ENCODE data around the gene PPP2R5B.

Gene PPP2R5B

DNA sequence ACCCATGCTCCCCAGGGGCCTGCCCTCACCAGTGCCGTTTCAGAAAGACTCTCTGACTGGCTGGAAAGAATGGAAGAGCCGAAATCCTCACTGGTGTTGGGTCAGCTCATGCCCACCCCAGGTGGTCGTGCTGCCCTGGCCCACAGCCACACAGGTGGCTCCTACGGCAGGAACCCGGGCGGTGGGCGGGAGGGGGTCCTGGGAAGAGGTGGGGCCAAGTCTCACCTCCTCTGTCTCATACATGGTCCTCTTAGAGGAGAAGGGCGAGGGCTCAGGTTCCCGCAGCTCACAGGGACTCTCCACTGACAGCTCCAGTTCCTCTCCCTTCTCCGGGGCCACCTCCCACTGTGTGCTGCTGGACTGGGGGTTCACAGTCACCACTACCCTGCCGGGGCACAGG, 15.7 kb upstream of the PPP2R5B start:
- no peak for DNase-seq (ENCODE audit: low spot score)

DNA sequence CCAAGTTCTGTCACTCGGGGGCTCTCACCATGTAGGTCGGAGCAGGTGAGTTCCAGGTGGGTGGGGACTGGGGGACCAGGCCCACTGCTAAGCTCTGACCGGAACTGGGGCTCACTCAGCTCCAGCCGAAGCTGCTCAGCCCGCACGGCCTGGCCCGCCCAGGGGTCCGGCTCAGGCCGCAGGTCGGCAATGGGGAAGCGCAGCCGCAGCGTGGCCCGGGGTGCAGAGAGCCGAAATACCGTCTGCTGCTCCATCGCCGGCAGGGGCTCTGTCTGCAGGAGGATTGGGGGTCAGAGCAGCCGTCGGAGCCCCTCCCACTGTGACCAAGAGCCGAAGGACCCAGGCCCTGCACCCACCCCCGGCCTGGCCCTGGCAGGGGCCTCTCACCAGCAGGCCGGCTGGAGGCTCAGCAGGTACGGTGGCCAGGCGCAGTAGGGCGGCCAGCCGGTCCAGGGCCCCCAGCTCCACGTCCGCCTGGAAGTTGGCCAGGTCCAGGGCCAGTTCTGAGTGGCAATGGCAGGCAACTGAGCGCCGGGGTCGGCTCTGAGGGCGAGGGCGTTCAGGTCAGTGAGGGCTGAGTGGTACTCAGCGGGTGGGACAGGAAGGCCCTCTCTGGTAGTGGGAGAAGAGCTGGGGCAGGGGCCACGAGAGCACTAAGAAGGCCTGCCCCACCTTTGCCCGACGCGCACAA, 14.7 kb upstream of the PPP2R5B start:
- DNase-seq (ENCODE audit: low spot score), result no peak

DNA sequence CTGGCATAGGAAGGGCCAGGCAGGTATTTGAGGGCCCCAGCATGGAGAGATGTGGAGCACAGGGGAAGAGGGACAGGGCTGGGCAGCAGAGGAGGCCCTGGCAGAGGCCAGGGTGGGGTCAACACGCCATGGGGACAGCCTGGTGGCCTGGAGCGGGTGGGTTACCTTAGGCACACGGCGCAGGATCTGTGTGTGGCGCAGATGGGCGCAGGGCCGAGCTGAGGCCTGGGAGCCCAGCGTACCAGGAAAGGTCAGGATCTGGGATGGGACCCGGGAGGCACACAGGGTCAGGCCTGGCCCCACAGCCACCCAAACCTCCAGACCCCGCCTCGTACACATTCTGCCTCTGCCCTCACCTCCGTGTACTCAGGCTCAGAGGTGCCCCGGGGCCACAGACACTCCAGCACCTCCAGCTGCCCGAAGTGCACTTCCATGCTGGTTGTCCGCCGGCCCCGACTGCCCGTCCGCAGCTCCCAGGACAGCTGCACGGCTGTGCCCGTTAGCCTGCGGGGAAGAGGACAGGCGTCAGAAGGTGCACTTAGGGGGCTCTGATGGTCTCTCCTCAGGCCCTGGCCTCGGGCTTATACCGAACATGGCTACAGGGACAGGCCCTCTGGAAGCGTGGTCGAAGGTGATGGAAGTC, 13.9 kb upstream of the PPP2R5B start:
- DNase-seq (ENCODE audit: low spot score), result no peak

DNA sequence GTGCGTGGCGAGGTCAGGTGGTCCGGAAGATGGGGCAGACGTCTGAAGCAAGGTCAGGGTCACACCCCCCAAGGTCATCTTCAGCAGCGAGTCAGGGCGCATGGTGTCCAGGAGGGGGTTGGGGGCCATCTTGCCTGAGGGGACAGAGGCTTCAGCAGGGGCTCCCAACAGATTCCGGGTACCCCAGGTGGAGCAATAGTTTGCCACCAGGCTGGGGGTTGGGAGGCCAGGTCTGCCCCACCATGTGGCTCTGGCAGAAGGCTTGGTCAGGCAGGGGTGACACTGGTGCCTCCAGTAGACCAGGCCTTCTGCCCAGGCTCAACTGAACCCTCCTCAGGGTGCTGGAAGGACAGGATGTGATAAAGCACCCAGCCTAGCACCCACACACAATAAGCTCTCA, 13.3 kb upstream of the PPP2R5B start:
- no peak for DNase-seq (ENCODE audit: low spot score)

DNA sequence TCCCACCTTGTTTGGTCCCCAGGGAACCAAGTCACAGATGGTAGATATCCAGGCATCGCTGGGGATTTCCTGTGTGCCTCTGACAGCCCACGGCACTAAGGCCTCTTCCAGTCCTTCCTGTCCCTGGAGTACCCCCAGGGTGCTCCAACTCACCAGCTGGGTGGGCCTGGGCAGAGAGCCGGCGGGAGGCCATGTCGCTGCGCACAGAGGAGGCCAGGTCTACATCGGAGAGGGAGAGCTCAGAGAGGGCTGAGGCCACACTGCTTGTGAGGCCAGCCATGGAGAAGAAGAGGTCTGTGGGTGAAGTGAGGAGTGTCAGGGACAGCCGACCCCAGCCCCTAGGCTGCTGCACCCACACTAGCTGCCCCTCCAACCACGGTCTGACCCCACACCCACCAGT, 12.8 kb upstream of the PPP2R5B start:
- DNase-seq (ENCODE audit: low spot score), result no peak

DNA sequence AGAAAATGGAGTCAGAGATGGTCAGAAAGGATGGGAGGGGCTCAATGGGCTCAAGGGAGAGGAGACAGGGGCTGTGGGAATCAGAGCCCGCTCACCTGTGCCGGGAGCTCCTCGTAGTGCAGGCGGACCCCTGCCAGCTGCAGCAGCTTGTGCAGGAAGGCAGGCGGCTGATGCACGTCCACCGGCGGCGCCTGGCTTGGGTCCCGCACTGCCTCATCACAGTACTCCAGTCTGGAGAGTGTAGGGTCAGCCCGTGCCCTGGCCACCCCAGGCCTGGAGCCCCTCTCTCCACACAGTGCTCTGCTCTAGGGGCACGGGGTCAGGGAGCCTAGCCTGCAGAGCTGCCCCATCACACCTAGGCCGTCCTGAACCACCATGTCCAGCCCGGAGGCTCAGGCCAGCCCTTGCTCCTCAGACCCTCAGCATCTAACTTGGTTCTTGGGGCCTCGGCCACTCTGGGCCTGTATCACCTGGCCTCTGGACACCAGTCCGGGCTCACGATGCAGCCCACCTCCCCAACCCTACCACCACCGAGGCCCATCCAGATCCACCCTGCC, 11.2 kb upstream of the PPP2R5B start:
- DNase-seq (ENCODE audit: low spot score), result no peak

DNA sequence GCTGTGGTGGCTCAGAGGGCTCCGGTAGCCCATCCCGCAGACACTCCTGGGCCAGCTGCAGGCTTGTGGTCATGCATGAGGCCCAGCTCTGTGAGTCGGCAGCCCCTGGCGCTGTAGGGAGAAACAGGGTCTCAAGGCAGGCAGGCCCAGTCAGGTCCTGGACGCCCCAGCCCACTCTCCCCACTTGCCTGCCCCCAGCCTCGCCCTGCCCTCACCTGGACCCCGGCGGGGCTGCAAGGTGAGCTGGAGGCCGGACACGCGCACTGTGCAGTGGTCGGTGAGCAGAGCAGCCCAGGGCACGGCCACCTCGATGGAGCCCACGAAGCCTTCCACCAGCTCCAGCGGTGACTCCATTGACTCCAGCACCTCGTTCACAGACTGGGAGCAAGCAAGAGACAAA, 10.4 kb upstream of the PPP2R5B start:
- DNase-seq (ENCODE audit: low spot score), result no peak

DNA sequence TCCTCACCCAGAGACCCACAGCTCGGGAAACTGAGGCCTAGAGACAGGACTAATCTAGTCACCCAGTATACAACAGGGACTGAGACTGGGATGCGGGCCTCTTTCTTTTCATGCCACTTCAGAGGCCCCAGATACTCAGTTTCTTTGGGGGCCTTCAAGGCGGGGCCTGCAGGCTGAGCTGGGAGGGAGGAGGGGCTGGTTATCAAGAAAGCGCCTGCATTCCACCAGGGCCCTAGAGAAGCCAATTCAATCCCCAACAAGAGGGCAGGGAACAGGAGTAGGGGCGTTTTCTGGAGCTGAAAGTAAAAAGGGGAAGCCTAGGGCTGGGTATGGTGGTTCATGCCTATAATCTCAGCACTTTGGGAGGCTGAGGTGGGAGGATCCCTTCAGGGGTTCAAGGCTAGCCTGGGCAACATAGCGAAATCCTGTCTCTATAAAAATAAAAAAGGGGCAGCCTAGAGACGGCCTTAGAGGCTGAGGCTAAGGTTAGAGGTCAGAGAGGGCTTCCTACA, 9.1 kb upstream of the PPP2R5B start:
- DNase-seq (ENCODE audit: low spot score), result no peak

DNA sequence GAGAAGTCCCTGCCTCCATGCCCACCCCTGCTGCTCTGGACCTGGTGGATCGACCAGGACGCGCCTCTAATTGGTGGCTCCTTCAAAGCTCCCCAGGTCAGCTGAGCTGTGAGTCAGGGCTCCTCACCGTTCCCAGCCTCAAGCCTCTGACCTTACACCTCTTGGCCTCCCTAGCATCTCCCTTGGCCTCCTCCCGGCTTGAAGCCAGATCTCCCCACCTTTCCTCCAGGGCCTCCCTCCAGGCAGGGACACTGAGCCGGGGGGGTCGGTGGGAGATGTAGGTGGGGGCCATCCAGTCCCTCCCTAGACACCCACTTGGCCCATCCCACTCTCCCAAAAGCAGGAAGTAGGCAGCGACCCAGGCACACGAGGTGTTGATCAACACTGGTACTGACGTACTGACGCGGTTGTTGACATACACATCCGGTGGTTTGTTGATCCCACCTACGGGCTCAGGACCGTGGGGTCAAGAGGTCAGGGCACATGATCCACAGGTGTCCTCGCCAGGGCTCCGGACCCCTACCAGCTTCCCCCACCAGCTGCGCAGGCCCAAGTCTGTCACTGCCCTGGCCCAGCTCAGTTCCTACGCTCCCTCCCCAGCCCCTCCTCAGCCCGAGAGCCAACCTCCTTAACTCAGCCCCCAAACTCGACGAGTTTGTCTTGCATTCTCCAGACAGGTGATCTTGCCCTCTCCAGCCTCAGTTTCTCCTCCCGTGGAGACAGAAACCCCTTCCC, 8.3 kb upstream of the PPP2R5B start:
- DNase-seq (ENCODE audit: low spot score), result peak; percentile 65

DNA sequence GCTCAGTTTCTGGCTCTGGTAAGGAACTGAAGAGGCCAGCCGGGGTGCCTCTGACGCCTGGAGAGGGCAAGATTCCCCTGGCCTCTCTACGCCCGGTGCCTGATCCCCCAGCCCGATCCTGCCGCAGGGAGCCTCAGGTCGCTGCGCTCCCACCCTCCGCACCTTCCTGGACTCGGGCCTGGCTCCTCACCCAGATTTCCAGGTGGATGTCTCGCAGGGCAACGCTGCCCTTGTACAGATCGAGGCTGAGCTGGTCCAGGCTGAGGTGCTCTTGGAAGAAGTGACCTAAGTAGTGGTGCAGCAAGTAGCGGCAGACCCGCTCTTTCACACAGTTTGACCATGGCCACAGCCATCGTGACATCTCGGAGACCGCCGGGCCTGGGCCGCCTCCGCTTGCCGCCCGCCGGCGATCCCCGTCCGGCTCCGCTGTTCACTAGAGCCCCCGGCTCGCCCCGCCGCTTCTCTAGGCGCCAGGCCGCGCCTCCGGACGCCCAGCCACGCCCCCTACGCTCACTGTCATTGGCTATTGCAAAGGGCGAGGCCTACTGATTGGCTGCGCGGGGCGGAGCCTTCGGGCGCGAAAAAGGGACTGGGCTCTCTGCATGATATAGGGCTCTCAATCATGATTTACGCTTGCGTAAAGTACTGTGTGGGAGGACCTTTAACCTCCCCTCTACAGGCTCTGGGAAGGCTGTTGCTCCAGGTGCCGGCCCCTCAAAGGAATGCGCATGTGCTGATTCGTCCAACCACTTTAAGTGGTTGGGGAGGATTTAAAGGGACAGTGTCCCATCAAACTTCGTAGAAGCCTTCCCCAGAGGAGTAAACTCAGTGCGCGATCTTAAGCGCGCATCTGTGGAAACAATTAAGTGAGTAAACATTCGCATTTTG, 7.5 kb upstream of the PPP2R5B start, which contains the start of gene ATG2A:
Gene ATG2A, minus strand, starts transcription at position 435 of the 888 bp plus-strand sequence. Its CDS starts 74 bp downstream, at position 361.
- peak; percentile 98 for DNase-seq (ENCODE audit: low spot score)

DNA sequence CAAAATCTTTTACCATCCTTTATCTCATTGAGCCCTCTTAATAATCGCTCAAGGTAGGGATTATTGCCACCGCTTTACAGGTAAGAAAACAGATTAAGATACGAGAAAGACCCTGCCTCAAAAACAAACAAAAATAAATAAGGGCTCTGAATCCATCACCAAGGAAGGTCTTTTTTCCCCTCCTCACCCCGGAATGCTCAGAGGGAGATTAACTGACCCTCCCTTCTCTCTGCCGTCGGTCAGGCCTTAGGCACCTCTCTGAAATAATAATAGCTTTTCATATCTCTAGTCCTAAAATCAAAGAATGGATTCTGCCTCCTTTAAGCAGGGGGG, 6.9 kb upstream of the PPP2R5B start:
- no peak for DNase-seq (ENCODE audit: low spot score)

DNA sequence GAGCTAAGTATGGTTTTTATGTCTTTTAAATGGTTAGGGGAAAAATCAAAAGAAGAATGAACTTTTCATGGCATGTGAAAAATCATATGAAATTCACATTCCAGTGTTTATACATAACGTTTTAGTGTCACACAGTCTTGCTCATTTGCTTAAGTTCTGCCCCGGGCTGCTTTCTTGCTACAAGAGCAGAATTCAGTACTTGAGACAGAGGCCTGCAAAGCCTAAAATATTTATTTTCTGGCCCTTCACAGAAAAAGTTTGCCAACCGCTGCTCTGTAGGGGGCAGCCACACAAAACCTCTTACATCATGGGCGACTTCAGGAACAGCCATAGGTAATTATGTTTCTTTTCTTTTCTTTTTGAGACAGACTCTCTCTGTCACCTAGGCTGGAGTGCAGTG, 6.5 kb upstream of the PPP2R5B start:
- DNase-seq (ENCODE audit: low spot score), result no peak

DNA sequence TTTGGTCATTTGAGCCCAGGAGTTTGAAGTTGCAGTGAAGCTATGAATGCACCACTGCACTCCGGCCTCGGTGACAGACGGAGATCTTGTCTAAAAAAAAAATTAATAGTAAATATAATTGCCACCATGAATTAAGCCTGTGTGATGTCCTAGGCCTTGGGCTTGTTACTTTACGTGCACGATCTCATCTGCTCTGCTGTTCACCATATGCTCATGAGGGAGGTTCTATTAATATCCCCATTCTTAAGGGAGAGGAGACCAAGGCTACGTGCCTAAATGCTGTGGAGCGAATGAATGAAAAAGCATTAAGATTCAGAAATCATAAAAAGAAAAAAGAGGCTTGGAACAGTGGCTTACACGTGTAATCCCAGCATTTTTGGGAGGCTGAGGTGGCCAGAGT, 4.9 kb upstream of the PPP2R5B start:
- no peak for DNase-seq (ENCODE audit: low spot score)

DNA sequence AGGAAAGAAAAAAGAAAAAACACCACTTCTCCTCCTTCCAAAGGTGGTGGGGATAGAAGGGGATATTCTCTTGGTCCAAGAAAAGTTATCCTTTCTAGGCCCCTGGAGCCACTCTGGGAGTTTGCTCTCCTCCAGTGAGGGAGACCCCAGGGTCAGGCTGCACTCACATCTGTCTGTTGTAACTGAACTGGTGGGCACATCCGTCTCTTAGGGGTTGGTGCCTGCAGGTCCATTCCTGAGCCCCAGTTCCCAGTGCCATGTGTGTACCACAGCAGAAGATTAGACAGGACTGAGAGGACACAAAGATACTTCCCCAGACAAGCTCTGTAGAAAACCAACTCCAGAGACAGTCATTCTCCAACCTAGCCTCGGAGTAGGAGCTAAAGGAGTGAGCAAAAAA, 4.4 kb upstream of the PPP2R5B start:
- DNase-seq (ENCODE audit: low spot score), result no peak

DNA sequence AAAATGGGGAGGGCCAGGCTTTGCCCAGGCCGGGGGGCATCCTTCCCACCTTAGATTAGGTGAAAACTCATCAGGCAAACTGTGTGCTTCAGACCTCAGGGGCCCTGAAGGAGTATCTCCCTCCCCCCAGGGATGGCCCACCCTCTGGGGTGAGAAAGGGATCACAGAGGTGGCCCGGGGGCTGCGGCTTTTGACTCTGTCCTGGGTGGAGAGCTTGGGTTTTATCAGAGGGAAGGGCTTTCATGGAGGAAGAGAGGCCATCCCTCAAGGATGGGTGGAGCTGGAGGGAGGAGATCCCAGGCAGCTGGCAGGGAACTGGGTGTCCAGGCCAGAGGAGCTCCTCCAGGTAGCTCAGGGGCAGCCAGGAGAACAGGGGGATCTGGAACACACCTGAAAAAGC, 3.1 kb upstream of the PPP2R5B start:
- DNase-seq (ENCODE audit: low spot score), result no peak

DNA sequence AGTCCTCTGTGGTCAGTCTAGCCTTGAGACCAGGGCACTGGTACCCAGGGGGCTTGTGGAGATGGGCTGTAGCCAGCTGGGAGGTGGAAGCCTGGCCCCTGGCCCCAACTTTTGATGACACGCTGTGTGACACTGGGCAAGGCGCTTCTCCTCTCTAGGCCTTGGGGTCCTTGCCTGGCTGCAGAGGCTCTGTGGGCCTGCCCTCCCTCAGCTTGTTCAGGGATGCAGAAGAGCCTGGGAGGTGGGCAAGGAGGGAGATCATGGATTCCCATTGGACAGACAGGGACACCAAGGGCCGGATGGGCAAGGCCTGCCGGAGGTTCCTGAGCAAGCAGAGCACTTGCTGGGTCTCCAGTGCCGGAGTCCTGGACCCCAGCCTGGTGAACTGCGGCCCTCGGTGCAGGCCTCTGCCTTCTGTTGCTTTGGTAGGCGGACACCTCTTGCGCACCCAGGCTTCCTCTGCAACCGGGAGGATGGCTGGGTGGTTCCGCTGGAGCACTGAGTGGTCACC, 1.3 kb upstream of the PPP2R5B start:
- no peak for DNase-seq (ENCODE audit: low spot score)

DNA sequence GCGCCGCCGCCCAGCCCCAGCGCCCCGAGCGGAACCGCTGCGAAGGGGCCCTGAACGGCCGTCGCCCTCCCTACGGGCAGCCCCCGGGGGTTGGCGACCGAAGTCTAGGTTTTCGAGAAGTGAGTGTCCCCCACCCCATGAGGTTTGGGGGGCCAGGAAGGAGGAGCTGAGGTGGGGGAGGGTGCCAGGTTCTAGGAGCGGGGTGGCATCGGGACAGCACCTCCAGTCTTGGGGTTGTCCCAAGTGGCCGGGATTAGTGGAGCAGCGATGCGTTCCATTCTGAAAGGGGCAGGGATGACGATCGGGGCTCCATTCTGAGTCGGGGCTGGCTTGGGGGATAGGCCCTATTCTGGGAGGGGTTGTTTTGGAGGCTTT, 408 bp downstream of the PPP2R5B start:
- no peak for DNase-seq (ENCODE audit: low spot score)

DNA sequence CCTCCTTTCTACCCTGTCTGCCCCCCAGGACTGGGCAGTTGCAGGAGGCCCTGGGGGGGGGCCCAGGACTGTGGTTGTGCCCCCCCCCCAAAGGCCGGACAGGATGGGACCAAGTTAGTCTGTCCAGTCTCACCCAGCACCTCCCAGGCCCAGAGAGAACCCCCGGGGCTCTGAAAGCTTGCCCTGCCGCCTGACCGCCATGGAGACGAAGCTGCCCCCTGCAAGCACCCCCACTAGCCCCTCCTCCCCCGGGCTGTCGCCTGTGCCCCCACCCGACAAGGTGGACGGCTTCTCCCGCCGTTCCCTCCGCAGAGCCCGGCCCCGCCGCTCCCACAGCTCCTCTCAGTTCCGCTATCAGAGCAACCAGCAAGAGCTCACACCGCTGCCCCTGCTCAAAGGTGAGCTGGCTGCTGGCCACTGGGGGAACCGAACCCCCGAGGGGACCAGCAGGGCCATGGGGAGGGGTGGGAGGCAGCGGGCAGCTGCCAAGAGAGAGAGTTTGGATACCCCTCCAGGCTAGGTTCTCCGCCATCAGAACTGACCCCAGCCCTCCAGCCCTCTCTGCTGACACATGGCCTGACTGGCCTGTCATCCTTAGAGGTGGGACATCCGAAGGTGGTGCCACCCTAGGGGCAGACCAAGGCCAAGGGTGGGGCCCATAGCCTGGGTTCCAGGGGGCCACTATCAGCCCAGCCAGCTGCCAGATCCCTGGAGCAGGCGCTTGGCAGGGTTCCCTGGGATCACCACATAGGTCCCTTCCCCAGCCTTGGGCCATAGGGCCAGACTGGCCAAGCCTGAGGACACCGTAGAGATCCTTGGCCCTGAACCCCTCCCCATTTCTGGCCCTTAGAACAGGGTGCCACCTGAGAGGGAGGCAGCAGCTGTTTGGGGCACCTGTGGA, 1.3 kb downstream of the PPP2R5B start:
- DNase-seq (ENCODE audit: low spot score), result no peak

DNA sequence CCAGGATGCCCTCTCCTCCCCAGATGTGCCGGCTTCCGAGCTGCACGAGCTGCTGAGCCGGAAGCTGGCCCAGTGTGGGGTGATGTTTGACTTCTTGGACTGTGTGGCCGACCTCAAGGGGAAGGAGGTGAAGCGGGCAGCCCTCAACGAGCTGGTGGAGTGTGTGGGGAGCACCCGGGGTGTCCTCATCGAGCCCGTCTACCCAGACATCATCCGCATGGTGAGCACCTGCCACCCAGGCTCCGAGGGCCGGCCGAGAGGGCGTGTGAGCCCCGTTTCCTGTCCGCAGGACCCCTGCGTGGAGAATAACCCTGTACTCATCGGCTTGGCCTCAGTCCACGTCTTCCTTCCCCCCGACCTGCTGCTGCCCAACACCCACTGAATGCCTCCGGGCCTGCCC, 2.2 kb downstream of the PPP2R5B start:
- DNase-seq (ENCODE audit: low spot score), result no peak

DNA sequence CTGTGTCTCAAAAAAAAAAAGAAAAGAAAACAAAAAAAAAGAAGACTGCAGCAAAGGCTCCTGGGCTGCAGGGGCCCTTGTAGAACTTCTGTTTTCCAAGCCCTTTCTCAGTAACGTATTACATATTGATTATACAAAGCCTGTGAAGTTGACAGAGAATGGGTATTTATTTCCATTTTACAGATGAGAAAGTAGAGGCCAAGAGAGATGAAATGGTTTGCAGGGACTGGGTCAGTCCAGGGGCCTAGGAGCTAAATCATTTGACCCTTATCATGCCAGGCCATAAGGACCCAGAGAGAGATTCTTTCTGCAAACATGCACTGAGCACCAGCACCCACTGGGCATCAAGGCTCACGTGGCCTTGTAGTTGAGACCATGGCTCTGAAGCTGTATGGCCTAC, 4.5 kb downstream of the PPP2R5B start:
- DNase-seq (ENCODE audit: low spot score), result no peak

DNA sequence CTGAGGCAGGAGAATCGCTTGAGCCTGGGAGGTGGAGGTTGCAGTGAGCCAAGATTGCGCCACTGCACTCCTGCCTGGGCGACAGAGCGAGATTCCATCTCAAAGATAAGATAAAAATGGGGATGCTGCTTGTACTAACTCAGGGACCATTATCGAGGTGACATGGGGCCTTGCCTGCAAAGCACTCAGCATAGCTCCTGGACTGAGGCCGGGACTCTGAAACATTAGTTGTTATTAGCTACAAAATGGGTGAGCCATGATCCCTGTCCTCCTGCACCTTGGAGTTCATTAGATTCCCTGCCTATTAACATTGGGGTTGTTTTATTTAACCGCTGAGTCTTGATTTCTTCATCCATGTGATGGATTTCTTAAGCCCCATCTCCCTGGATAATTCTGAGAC, 5.1 kb downstream of the PPP2R5B start:
- DNase-seq (ENCODE audit: low spot score), result no peak
